ENCODE results near the gene HS3ST1. TPM values are rescaled to one million over a fixed set of nuclear protein-coding genes. Genes with fewer than 3 reads are reported as not detected.

The HS3ST1 gene
- total RNA-seq, 1 donor from 2014 or later = 0.37 TPM

- no peak overlapping the region for H3K4me3 Mint-ChIP-seq
Observed at GRCh38 chr4:11367371-11367770, 61.3 kb downstream of the HS3ST1 start.

DNA sequence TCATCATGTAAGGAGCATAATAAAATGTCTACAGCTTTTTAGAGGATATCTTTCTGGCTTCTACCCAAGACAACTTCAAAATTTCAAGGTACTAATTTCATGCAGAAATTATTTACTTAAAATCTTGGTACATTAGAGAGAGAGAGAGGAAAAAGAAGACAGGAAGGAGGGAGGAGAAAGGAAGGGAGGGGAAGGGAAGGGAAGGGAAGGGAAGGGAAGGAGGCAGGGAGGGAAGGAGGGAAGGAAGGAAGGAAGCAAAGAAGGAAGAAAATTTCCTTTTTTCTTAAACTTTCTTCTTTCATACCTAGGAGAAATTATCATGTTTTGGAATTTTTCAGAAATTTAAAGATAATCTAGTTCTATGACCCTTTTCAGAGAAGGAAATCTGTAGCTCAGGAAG lies 61.8 kb downstream of the HS3ST1 start:
- Mint-ChIP-seq H3K27ac (ENCODE audit: unreplicated experiment) (no peak overlapping the region), H3K4me3 (no peak overlapping the region), H3K9me3 (no peaks in the 10 kb centered on the region), H3K4me1 (peaks cover 16% of the 10 kb centered on the region), H3K27me3 (ENCODE audit: low read depth) (no peaks in the 10 kb centered on the region), H3K36me3 (ENCODE audit: low read depth) (peaks cover 2% of the 10 kb centered on the region)
- TF ChIP-seq, protein P1, sequence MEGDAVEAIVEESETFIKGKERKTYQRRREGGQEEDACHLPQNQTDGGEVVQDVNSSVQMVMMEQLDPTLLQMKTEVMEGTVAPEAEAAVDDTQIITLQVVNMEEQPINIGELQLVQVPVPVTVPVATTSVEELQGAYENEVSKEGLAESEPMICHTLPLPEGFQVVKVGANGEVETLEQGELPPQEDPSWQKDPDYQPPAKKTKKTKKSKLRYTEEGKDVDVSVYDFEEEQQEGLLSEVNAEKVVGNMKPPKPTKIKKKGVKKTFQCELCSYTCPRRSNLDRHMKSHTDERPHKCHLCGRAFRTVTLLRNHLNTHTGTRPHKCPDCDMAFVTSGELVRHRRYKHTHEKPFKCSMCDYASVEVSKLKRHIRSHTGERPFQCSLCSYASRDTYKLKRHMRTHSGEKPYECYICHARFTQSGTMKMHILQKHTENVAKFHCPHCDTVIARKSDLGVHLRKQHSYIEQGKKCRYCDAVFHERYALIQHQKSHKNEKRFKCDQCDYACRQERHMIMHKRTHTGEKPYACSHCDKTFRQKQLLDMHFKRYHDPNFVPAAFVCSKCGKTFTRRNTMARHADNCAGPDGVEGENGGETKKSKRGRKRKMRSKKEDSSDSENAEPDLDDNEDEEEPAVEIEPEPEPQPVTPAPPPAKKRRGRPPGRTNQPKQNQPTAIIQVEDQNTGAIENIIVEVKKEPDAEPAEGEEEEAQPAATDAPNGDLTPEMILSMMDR (conservative IDR thresholded peaks at IDR 0.05) = no peak
- no peak for DNase-seq (ENCODE audit: low read depth, low spot score)

More at GRCh38 chr4:11367371-11367770, 61.3 kb downstream of the HS3ST1 start:
- peaks cover 16% of the 10 kb centered on the region for H3K4me1 Mint-ChIP-seq
- DNase-seq (ENCODE audit: low read depth, low spot score) = peak; percentile 11
- no peak overlapping the region for H3K27ac Mint-ChIP-seq (ENCODE audit: unreplicated experiment)
- peaks cover 2% of the 10 kb centered on the region for H3K36me3 Mint-ChIP-seq (ENCODE audit: low read depth)
- TF ChIP-seq, protein P1 (conservative IDR thresholded peaks at IDR 0.05) = no peak
- no peaks in the 10 kb centered on the region for H3K27me3 Mint-ChIP-seq (ENCODE audit: low read depth)
- H3K9me3 Mint-ChIP-seq = no peaks in the 10 kb centered on the region

DNA sequence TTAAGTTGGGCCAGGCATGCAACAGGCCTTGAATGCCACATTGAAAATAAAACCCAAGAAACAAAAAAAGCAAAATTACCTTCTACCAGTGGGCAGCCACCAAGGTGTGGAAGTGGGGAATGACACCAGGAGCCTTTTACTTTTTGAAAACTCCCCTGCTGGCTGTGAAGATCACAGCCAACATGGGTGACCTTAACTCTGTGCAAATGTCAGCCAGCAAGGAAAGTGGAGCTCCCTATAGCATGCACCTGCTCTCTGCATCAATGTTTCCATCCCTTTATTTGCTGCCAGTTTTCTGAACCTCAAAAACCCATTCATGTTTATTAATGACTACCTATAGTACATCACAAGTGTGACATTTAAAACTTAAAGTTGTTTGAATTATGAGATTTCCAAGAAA lies 63.7 kb downstream of the HS3ST1 start:
- Mint-ChIP-seq H3K4me3 (no peak overlapping the region), H3K9me3 (no peaks in the 10 kb centered on the region), H3K27me3 (ENCODE audit: low read depth) (no peaks in the 10 kb centered on the region), H3K4me1 (peaks cover 16% of the 10 kb centered on the region), H3K36me3 (ENCODE audit: low read depth) (peaks cover 2% of the 10 kb centered on the region), H3K27ac (ENCODE audit: unreplicated experiment) (no peak overlapping the region)
- no peak for DNase-seq (ENCODE audit: low read depth, low spot score)
- TF ChIP-seq, protein P1 (conservative IDR thresholded peaks at IDR 0.05) = no peak

DNA sequence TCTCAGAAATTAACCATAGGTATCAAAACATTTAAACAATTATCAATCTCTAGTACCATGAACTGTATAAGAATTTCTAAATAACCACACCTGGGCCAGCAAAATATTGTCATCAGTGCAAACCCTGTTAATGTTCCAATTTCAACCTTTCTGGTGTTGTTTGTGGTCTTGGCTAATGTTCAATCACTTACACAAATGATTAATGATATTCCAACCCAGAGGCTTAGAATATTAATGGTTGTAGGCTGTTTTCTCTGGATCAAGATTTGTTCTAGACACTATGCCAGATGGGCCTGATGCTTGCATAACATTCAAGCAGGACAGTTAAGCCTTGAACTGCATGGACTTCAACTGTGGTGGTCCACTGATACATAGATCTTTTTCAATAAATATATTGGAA lies 69.1 kb downstream of the HS3ST1 start:
- Mint-ChIP-seq H3K27ac (ENCODE audit: unreplicated experiment) (no peak overlapping the region), H3K27me3 (ENCODE audit: low read depth) (no peaks in the 10 kb centered on the region), H3K9me3 (peaks cover 4% of the 10 kb centered on the region), H3K4me1 (peaks cover 4% of the 10 kb centered on the region), H3K36me3 (ENCODE audit: low read depth) (no peaks in the 10 kb centered on the region), H3K4me3 (no peak overlapping the region)
- DNase-seq (ENCODE audit: low read depth, low spot score) = no peak
- TF ChIP-seq, protein P1 (conservative IDR thresholded peaks at IDR 0.05) = no peak

DNA sequence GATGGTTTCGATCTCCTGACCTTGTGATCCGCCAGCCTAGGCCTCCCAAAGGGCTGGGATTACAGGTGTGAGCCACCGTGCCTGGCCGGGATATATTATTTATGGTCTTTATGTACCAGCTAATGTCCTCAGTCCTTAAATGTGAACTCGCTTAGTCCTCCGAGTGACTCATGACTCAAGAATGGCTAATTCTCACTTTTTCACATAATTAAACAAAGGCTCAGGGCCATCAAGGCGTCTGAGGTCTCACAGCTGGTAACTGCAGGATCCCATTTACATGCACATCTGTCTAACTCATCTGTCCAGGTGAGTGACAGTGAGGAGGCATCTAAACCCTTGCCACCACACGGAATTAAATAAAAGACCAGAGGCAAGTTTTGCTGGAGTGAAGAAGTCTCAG lies 73.5 kb downstream of the HS3ST1 start:
- Mint-ChIP-seq H3K4me1 (peaks cover 4% of the 10 kb centered on the region), H3K27ac (ENCODE audit: unreplicated experiment) (no peak overlapping the region), H3K9me3 (peaks cover 4% of the 10 kb centered on the region), H3K27me3 (ENCODE audit: low read depth) (no peaks in the 10 kb centered on the region), H3K4me3 (no peak overlapping the region), H3K36me3 (ENCODE audit: low read depth) (no peaks in the 10 kb centered on the region)
- TF ChIP-seq, protein P1 (conservative IDR thresholded peaks at IDR 0.05) = no peak
- no peak for DNase-seq (ENCODE audit: low read depth, low spot score)

- Mint-ChIP-seq H3K9me3 (peaks cover 4% of the 10 kb centered on the region), H3K27me3 (ENCODE audit: low read depth) (no peaks in the 10 kb centered on the region), H3K36me3 (ENCODE audit: low read depth) (no peaks in the 10 kb centered on the region), H3K27ac (ENCODE audit: unreplicated experiment) (no peak overlapping the region), H3K4me3 (no peak overlapping the region), H3K4me1 (peaks cover 4% of the 10 kb centered on the region)
- TF ChIP-seq, protein P1 (conservative IDR thresholded peaks at IDR 0.05) = no peak
- no peak for DNase-seq (ENCODE audit: low read depth, low spot score)
Observed at GRCh38 chr4:11354531-11354930, 74.2 kb downstream of the HS3ST1 start.
